Measurements from ENCODE around the gene SYT8.

DNA sequence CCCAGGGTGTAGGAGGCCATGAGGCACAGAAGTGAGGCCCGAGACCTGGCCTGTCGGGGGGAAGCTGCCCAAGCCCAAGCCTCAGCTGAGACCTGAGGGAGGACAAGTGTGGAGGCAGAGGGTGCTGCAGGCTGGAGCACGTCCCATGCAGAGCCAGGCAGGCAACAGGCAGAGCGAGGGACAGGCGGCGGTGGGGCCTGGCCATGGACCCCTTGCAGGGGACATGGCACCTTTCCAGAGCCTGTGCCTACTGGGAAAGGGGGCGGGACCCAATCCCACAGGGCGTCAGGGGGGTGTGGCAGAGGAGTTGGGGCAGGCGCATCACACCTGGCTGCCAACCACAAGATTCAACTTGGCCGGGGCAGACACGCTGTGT is 8.3 kb downstream of the SYT8 start:
- TF ChIP-seq, protein P1, sequence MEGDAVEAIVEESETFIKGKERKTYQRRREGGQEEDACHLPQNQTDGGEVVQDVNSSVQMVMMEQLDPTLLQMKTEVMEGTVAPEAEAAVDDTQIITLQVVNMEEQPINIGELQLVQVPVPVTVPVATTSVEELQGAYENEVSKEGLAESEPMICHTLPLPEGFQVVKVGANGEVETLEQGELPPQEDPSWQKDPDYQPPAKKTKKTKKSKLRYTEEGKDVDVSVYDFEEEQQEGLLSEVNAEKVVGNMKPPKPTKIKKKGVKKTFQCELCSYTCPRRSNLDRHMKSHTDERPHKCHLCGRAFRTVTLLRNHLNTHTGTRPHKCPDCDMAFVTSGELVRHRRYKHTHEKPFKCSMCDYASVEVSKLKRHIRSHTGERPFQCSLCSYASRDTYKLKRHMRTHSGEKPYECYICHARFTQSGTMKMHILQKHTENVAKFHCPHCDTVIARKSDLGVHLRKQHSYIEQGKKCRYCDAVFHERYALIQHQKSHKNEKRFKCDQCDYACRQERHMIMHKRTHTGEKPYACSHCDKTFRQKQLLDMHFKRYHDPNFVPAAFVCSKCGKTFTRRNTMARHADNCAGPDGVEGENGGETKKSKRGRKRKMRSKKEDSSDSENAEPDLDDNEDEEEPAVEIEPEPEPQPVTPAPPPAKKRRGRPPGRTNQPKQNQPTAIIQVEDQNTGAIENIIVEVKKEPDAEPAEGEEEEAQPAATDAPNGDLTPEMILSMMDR (IDR thresholded peaks at IDR 0.05): no peak
- TF ChIP-seq POLR2A (IDR thresholded peaks at IDR 0.05): no peak

All from uterus (tissue), 2 donors.